Sigmoid colon (tissue), 4 donors: Measurements from ENCODE around the gene TRIM52.

Experiments
- CTCF ChIP-seq, 4 experiments: fragments of 450-650 bp in 3 of 4; fragments of 200-600 bp in 1 of 4; IDR thresholded peaks; one replicate each; pipeline ENCODE4 v1.5.1; 2016 to 2019; ENCODE audit warnings: antibody characterized with exemption in 4 of 4, mild to moderate bottlenecking in 3 of 4, moderate library complexity in 2 of 4
- POLR2AphosphoS5 ChIP-seq, 4 donors: sonication (generic); formaldehyde crosslinking; IDR thresholded peaks; one replicate each; pipeline ENCODE4 v1.6.1; 2017; ENCODE audit warnings: antibody characterized with exemption in 4 of 4

GRCh38 chr5:181261320-181262049 lies 542 bp upstream of the TRIM52 start:
- TF ChIP-seq CTCF (IDR thresholded peaks at IDR 0.05): no peak
- TF ChIP-seq POLR2AphosphoS5 (IDR thresholded peaks at IDR 0.05): peak; percentile 41 to 79 (median 66)
